HCT116 (cell line): ENCODE measurements around the gene CACNA1C. TPM values are rescaled to one million over a fixed set of nuclear protein-coding genes. Genes with fewer than 3 reads are reported as not detected.

Source experiments
- ATAC-seq: fragments of 200-7000 bp; cut with Tn5 transposase; 2 replicates; pipeline ENCODE4 v1.9.1; 2020; ENCODE audit warnings: mild to moderate bottlenecking, moderate library complexity
- BruUV-seq: library from RNA; stranded (reverse); fragments of 400-500 nt; replicated peaks from 2 replicates; lab custom pipeline; 2021; lab: Mats Ljungman, UMichigan
- CTCF ChIA-PET: fragments of 300-600 bp; sonication (Branson Sonifier 250); formaldehyde crosslinking; loops from one replicate; lab custom pipeline; 2021; ENCODE audit warnings: antibody characterized with exemption; lab: Charles Lee
- POLR2A ChIA-PET: fragments of 300-600, 350-600 bp; sonication (Branson Sonifier 250); formaldehyde crosslinking; loops from one replicate; lab custom pipeline; 2021; ENCODE audit warnings: antibody characterized with exemption; lab: Charles Lee
- RAD21 ChIA-PET, 2 experiments: fragments of 300-600 bp; sonication (Branson Sonifier 250); formaldehyde crosslinking; loops; one replicate each; lab custom pipeline; 2023; ENCODE audit warnings: low total read pairs in 2 of 2; ENCODE audit not compliant: uncharacterized antibody in 2 of 2, unreplicated experiment in 2 of 2, low non-redundant PET in 1 of 2; lab: Charles Lee
- DNase-seq: peaks from one replicate; pipeline ENCODE4 v3.0.0-alpha.2; 2010; ENCODE audit warnings: low read depth, low spot score
- H2AFZ ChIP-seq: fragments of 200-600 bp; shearing (Covaris generic), sonication (generic); 2 replicates; pipeline ENCODE4 v1.6.1; 2017; ENCODE audit warnings: low read depth, mixed run types, mixed read lengths, antibody characterized with exemption, low read length; ENCODE audit not compliant: poor library complexity, severe bottlenecking
- H3K27ac ChIP-seq: 2 replicates; pipeline ENCODE4 v1.5.1; 2012; ENCODE audit warnings: low read depth, low read length
- H3K27me3 ChIP-seq: fragments of 200-600 bp; sonication (generic); 2 replicates; pipeline ENCODE4 v1.6.1; 2016; ENCODE audit warnings: mixed run types, low read length, mixed read lengths; ENCODE audit not compliant: insufficient read depth
- H3K36me3 ChIP-seq, 2 experiments: fragments of 200-500 bp in 1 of 2; fragments of 200-600 bp in 1 of 2; sonication (Bioruptor generic) in 1 of 2; sonication (generic) in 1 of 2; 2 replicates each; pipeline versions ENCODE4 v1.5.1 to v1.6.1; 2014 to 2016; ENCODE audit warnings: low read length in 2 of 2, inconsistent platforms in 1 of 2, mixed read lengths in 1 of 2, mixed run types in 1 of 2; ENCODE audit not compliant: insufficient read depth in 2 of 2, control insufficient read depth in 1 of 2
- H3K4me1 ChIP-seq, 2 experiments: fragments of 200-600 bp in 1 of 2; sonication (generic) in 1 of 2; 2 replicates each; pipeline versions ENCODE4 v1.5.1 to v1.6.1; 2012 to 2017; ENCODE audit warnings: low read length in 2 of 2, inconsistent platforms in 1 of 2, mild to moderate bottlenecking in 1 of 2, mixed read lengths in 1 of 2, mixed run types in 1 of 2, moderate library complexity in 1 of 2; ENCODE audit not compliant: insufficient read depth in 2 of 2, control insufficient read depth in 1 of 2
- H3K4me2 ChIP-seq: fragments of 200-600 bp; sonication (generic); 2 replicates; pipeline ENCODE4 v1.6.1; 2017; ENCODE audit warnings: mixed run types, low read length, mixed read lengths
- H3K4me3 ChIP-seq, 2 experiments: fragments of 200-600 bp in 1 of 2; sonication (generic) in 1 of 2; replicated peaks in 1 of 2; 2 replicates each; pipeline ENCODE4 v1.5.1; 2011 to 2016; ENCODE audit warnings: low read length in 2 of 2, control low read depth in 1 of 2, low read depth in 1 of 2, mild to moderate bottlenecking in 1 of 2, mixed read lengths in 1 of 2, mixed run types in 1 of 2
- H3K79me2 ChIP-seq: fragments of 200-600 bp; sonication (generic); 2 replicates; pipeline ENCODE4 v1.6.1; 2017; ENCODE audit warnings: mild to moderate bottlenecking, mixed run types, low read length, moderate library complexity, mixed read lengths; ENCODE audit not compliant: insufficient read depth
- H3K9ac ChIP-seq: fragments of 200-600 bp; sonication (generic); 2 replicates; pipeline ENCODE4 v1.6.1; 2016; ENCODE audit warnings: low read length, mixed read lengths
- H3K9me2 ChIP-seq: fragments of 200-600 bp; sonication (generic), shearing (Covaris generic); 2 replicates; pipeline ENCODE4 v1.6.1; 2017; ENCODE audit warnings: mixed run types, mild to moderate bottlenecking, moderate library complexity; ENCODE audit not compliant: insufficient read depth
- H3K9me3 ChIP-seq, 2 experiments: fragments of 200-500 bp in 1 of 2; fragments of 200-600 bp in 1 of 2; sonication (Bioruptor generic) in 1 of 2; sonication (generic) in 1 of 2; 2 replicates each; pipeline ENCODE4 v1.6.1; 2014 to 2017; ENCODE audit warnings: low read length in 2 of 2, mixed read lengths in 2 of 2, inconsistent platforms in 1 of 2, low read depth in 1 of 2, mild to moderate bottlenecking in 1 of 2, mixed run types in 1 of 2, moderate library complexity in 1 of 2; ENCODE audit not compliant: control insufficient read depth in 1 of 2, insufficient read depth in 1 of 2
- H4K20me1 ChIP-seq: fragments of 200-600 bp; sonication (generic), shearing (Covaris generic); 2 replicates; pipeline ENCODE4 v1.6.1; 2017; ENCODE audit warnings: mixed run types, mild to moderate bottlenecking, moderate library complexity; ENCODE audit not compliant: insufficient read depth
- CEBPB ChIP-seq: IDR thresholded peaks from 2 replicates; pipeline ENCODE4 v1.6.1; 2012; ENCODE audit warnings: low read depth
- EGR1 ChIP-seq: IDR thresholded peaks from 2 replicates; pipeline ENCODE4 v1.6.1; 2012; ENCODE audit warnings: low read depth
- ELF1 ChIP-seq: IDR thresholded peaks from 2 replicates; pipeline ENCODE4 v1.6.1; 2012; ENCODE audit warnings: low read depth, borderline replicate concordance
- EZH2phosphoT487 ChIP-seq: fragments of 200-600 bp; IDR thresholded peaks from 2 replicates; pipeline ENCODE4 v1.6.1; 2018; ENCODE audit warnings: antibody characterized with exemption, borderline replicate concordance
- FOSL1 ChIP-seq: IDR thresholded peaks from 2 replicates; pipeline ENCODE4 v1.6.1; 2012; ENCODE audit warnings: low read depth
- JUND ChIP-seq: IDR thresholded peaks from 2 replicates; pipeline ENCODE4 v1.6.1; 2012
- RAD21 ChIP-seq: IDR thresholded peaks from 2 replicates; pipeline ENCODE4 v1.6.1; 2012; ENCODE audit warnings: low read depth, mild to moderate bottlenecking
- YY1 ChIP-seq: IDR thresholded peaks from 2 replicates; pipeline ENCODE4 v1.6.1; 2011; ENCODE audit warnings: low read length, low read depth, moderate library complexity, mild to moderate bottlenecking; ENCODE audit not compliant: insufficient replicate concordance; ENCODE audit errors: extremely low read depth
- ZFX ChIP-seq: fragments of 450-650 bp; IDR thresholded peaks from 2 replicates; pipeline ENCODE4 v1.6.1; 2017
- intact Hi-C: fragments of 100-400 bp; cut with micrococcal nuclease; formaldehyde crosslinking; loops from 2 replicates; pipeline ENCODE4 v1.10.0; 2022
- total RNA-seq: library from RNA; stranded (reverse); gene quantifications from one replicate; pipeline ENCODE4 v1.2.1, GENCODE V29; 2021; ENCODE audit not compliant: unreplicated experiment
- TF ChIP-seq, protein P1 (sequence below): IDR thresholded peaks from 2 replicates; pipeline ENCODE4 v1.6.1; 2011; ENCODE audit warnings: mild to moderate bottlenecking, low read length, moderate library complexity; ENCODE audit not compliant: insufficient replicate concordance; ENCODE audit errors: extremely low read depth
- TF ChIP-seq, protein P2 (sequence below): IDR thresholded peaks from 2 replicates; pipeline ENCODE4 v1.6.1; 2012; ENCODE audit warnings: low read depth

The CACNA1C gene
- total RNA-seq, 1 experiment from 2014 or later, result 0.05 TPM

DNA sequence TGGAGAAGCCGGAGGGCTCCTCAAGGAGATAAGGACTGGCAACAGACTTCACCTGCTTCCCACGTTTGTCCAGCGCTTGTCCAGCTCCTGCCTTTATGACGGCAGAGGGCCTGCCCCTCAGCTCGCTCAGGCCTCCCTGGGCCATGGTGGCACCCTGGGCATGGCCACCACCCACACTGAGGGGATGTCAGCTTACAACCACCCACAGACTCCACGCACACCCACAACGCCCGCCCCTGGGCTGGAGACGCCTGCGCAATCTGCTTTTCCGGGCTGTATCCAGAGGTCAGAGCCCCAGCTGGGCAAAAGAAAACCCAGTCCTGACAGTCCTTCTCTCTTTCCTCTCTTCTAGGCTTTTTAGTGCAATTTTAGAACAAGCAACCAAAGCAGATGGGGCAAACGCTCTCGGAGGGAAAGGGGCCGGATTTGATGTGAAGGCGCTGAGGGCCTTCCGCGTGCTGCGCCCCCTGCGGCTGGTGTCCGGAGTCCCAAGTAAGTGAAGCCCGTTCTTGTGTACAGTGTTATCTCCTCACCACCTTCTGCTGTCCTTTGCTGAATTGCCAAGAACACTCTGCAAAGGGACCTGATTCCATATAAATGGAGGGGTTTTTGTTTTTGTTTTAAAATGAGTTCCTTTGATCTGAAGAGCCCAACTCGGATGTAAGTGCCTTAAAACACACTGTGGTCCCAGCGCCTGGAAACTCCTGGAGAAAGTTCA is 404.6 kb downstream of the CACNA1C start:
- H3K27me3 ChIP-seq, result peaks cover 5% of the 10 kb centered on the region; the same call in 1 of the 2 replicates
- no peaks in the 10 kb centered on the region for H3K79me2 ChIP-seq
- no peak overlapping the region for H3K4me2 ChIP-seq
- H3K4me1 ChIP-seq, result no peaks in the 10 kb centered on the region
- CTCF ChIA-PET, result no interaction called here
- intact Hi-C loops, result no loop called here
- no peak overlapping the region for H3K9ac ChIP-seq
- no peak overlapping the region for H3K27ac ChIP-seq
- H3K9me3 ChIP-seq, result no peaks in the 10 kb centered on the region
- H4K20me1 ChIP-seq, result no peaks in the 10 kb centered on the region
- H3K9me2 ChIP-seq, result no peaks in the 10 kb centered on the region
- H3K36me3 ChIP-seq, result no peaks in the 10 kb centered on the region
- no peak overlapping the region for H2AFZ ChIP-seq
- H3K4me3 ChIP-seq, result no peak overlapping the region
- BruUV-seq, result no TSS peak
- RAD21 ChIA-PET, result no interaction called here
- POLR2A ChIA-PET, result no interaction called here
- DNase-seq (no peak), ATAC-seq (no peak)
- TF ChIP-seq ELF1, result no peak
- no peak for TF ChIP-seq EZH2phosphoT487
- TF ChIP-seq EGR1, result no peak
- TF ChIP-seq YY1, result no peak
- TF ChIP-seq, protein P1, sequence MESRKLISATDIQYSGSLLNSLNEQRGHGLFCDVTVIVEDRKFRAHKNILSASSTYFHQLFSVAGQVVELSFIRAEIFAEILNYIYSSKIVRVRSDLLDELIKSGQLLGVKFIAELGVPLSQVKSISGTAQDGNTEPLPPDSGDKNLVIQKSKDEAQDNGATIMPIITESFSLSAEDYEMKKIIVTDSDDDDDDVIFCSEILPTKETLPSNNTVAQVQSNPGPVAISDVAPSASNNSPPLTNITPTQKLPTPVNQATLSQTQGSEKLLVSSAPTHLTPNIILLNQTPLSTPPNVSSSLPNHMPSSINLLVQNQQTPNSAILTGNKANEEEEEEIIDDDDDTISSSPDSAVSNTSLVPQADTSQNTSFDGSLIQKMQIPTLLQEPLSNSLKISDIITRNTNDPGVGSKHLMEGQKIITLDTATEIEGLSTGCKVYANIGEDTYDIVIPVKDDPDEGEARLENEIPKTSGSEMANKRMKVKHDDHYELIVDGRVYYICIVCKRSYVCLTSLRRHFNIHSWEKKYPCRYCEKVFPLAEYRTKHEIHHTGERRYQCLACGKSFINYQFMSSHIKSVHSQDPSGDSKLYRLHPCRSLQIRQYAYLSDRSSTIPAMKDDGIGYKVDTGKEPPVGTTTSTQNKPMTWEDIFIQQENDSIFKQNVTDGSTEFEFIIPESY, result no peak
- no peak for TF ChIP-seq JUND
- no peak for TF ChIP-seq ZFX
- no peak for TF ChIP-seq FOSL1
- TF ChIP-seq, protein P2, sequence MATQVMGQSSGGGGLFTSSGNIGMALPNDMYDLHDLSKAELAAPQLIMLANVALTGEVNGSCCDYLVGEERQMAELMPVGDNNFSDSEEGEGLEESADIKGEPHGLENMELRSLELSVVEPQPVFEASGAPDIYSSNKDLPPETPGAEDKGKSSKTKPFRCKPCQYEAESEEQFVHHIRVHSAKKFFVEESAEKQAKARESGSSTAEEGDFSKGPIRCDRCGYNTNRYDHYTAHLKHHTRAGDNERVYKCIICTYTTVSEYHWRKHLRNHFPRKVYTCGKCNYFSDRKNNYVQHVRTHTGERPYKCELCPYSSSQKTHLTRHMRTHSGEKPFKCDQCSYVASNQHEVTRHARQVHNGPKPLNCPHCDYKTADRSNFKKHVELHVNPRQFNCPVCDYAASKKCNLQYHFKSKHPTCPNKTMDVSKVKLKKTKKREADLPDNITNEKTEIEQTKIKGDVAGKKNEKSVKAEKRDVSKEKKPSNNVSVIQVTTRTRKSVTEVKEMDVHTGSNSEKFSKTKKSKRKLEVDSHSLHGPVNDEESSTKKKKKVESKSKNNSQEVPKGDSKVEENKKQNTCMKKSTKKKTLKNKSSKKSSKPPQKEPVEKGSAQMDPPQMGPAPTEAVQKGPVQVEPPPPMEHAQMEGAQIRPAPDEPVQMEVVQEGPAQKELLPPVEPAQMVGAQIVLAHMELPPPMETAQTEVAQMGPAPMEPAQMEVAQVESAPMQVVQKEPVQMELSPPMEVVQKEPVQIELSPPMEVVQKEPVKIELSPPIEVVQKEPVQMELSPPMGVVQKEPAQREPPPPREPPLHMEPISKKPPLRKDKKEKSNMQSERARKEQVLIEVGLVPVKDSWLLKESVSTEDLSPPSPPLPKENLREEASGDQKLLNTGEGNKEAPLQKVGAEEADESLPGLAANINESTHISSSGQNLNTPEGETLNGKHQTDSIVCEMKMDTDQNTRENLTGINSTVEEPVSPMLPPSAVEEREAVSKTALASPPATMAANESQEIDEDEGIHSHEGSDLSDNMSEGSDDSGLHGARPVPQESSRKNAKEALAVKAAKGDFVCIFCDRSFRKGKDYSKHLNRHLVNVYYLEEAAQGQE, result no peak
- TF ChIP-seq CEBPB, result no peak
- no peak for TF ChIP-seq RAD21
